K562 (cell line): ENCODE data around the gene FOXJ2. TPM values are rescaled to one million over a fixed set of nuclear protein-coding genes. Genes with fewer than 3 reads are reported as not detected.

Experiments
- ATAC-seq: fragments of 200-7000 bp; cut with Tn5 transposase; 3 replicates; pipeline ENCODE4 v1.9.1; 2020; ENCODE audit warnings: moderate library complexity
- BruUV-seq: library from RNA; stranded (reverse); fragments of 400-500 nt; replicated peaks from 2 replicates; lab custom pipeline; 2021; lab: Mats Ljungman, UMichigan
- CTCF ChIA-PET: fragments of 300-600 bp; formaldehyde crosslinking; extraction: SDS; loops from one replicate; lab custom pipeline; 2021; ENCODE audit warnings: low intra/inter-chr PET ratio; lab: Yijun Ruan, JAX
- POLR2A ChIA-PET: fragments of 300-600, 350-650 bp; sonication (Branson Sonifier 250); formaldehyde crosslinking; extraction: SDS; loops from one replicate; lab custom pipeline; 2021; ENCODE audit warnings: antibody characterized with exemption, inconsistent platforms; lab: Yijun Ruan, JAX
- DNase-seq, 4 experiments: peaks; one replicate each; pipeline versions ENCODE4 v3.0.0 to v3.0.0-alpha.2; 2011 to 2018; ENCODE audit warnings: low spot score in 3 of 4, mixed read lengths in 3 of 4; ENCODE audit errors: extremely low read depth in 1 of 4
- FAIRE-seq: peaks from 2 replicates; lab custom pipeline; 2011; peaks lifted over from hg19 to GRCh38; lab: Jason Lieb, UNC
- H2AFZ ChIP-seq: 2 replicates; pipeline ENCODE4 v1.6.0; 2011; ENCODE audit warnings: low read depth, low read length, control low read depth, inconsistent platforms
- H3K27ac ChIP-seq: fragments of 200-600 bp; 3 replicates; pipeline ENCODE4 v1.8.0; 2011; ENCODE audit warnings: low read depth, mild to moderate bottlenecking, control low read depth, inconsistent platforms, low read length, moderate library complexity, mixed read lengths; ENCODE audit errors: extremely low read depth
- H3K27me3 ChIP-seq, 2 experiments: fragments of 300-600 bp in 1 of 2; 2 replicates in 1 of 2; 3 replicates in 1 of 2; pipeline versions ENCODE4 v1.6.0 to v1.8.0; 2011; ENCODE audit warnings: inconsistent platforms in 2 of 2, low read length in 2 of 2, mild to moderate bottlenecking in 1 of 2, mixed read lengths in 1 of 2, moderate library complexity in 1 of 2; ENCODE audit not compliant: control insufficient read depth in 2 of 2, insufficient read depth in 2 of 2
- H3K36me3 ChIP-seq: fragments of 300-600 bp; 3 replicates; pipeline ENCODE4 v1.8.0; 2011; ENCODE audit warnings: mild to moderate bottlenecking, low read length, inconsistent platforms; ENCODE audit not compliant: control insufficient read depth, insufficient read depth
- H3K4me1 ChIP-seq, 2 experiments: fragments of 200-600 bp in 1 of 2; replicated peaks in 1 of 2; 2 replicates in 1 of 2; 3 replicates in 1 of 2; pipeline versions ENCODE4 v1.5.1 to v1.8.0; 2011; ENCODE audit warnings: inconsistent platforms in 2 of 2, low read length in 2 of 2, mild to moderate bottlenecking in 1 of 2, mixed read lengths in 1 of 2, moderate library complexity in 1 of 2; ENCODE audit not compliant: control insufficient read depth in 2 of 2, insufficient read depth in 2 of 2
- H3K4me2 ChIP-seq: 2 replicates; pipeline ENCODE4 v1.6.1; 2011; ENCODE audit warnings: low read length, control low read depth, inconsistent platforms, mixed read lengths; ENCODE audit not compliant: insufficient read depth
- H3K4me3 ChIP-seq: fragments of 200-600 bp; sonication (generic), shearing (Covaris generic); 2 replicates; pipeline ENCODE4 v1.5.1; 2016; ENCODE audit warnings: control low read depth, inconsistent platforms
- H3K79me2 ChIP-seq: fragments of 200-600 bp; 3 replicates; pipeline ENCODE4 v1.8.0; 2011; ENCODE audit warnings: low read length, inconsistent platforms; ENCODE audit not compliant: control insufficient read depth, insufficient read depth
- H3K9ac ChIP-seq, 2 experiments: 2 replicates each; pipeline versions ENCODE4 v1.6.0 to v1.6.1; 2011; ENCODE audit warnings: low read depth in 2 of 2, low read length in 2 of 2, control low read depth in 1 of 2, inconsistent platforms in 1 of 2, mild to moderate bottlenecking in 1 of 2, mixed read lengths in 1 of 2; ENCODE audit not compliant: insufficient read depth in 1 of 2
- H3K9me1 ChIP-seq: one replicate; pipeline ENCODE4 v1.6.0; 2011; ENCODE audit warnings: inconsistent platforms, mild to moderate bottlenecking, low read length, moderate library complexity; ENCODE audit not compliant: control insufficient read depth, insufficient read depth
- H3K9me3 ChIP-seq: replicated peaks from 2 replicates; pipeline ENCODE4 v1.5.1; 2011; ENCODE audit warnings: low read depth, low read length, inconsistent platforms; ENCODE audit not compliant: control insufficient read depth, insufficient read depth
- H4K20me1 ChIP-seq: replicated peaks from 2 replicates; pipeline ENCODE4 v1.6.1; 2011; ENCODE audit warnings: low read length, inconsistent platforms, mixed read lengths; ENCODE audit not compliant: control insufficient read depth, insufficient read depth
- ATF2 ChIP-seq: sonication (generic); formaldehyde crosslinking; IDR thresholded peaks from 2 replicates; pipeline ENCODE4 v1.8.1; 2022; ENCODE audit warnings: missing genetic modification reagents
- ATF3 ChIP-seq, 2 experiments: fragments of 450-650 bp in 1 of 2; sonication (generic) in 1 of 2; formaldehyde crosslinking in 1 of 2; IDR thresholded peaks in 1 of 2; conservative IDR thresholded peaks in 1 of 2; 2 replicates each; pipeline versions ENCODE4 v1.6.1 to v1.8.1; 2016 to 2023; ENCODE audit warnings: mild to moderate bottlenecking in 2 of 2, moderate library complexity in 2 of 2, inconsistent platforms in 1 of 2, missing genetic modification reagents in 1 of 2
- CHD2 ChIP-seq: IDR thresholded peaks from 2 replicates; pipeline ENCODE4 v1.6.1; 2011; ENCODE audit warnings: low read depth, low read length
- GABPB2 ChIP-seq: fragments of 250-450 bp; sonication (Bioruptor Pico); conservative IDR thresholded peaks from 2 replicates; pipeline ENCODE4 v1.5.1; 2021; ENCODE audit warnings: mild to moderate bottlenecking
- HCFC1 ChIP-seq: IDR thresholded peaks from 2 replicates; pipeline ENCODE4 v1.6.1; 2012; ENCODE audit warnings: low read depth, low read length, improper control_type of control experiment
- HNRNPUL1 ChIP-seq: fragments of 200-400 bp; formaldehyde crosslinking; IDR thresholded peaks from 2 replicates; pipeline ENCODE4 v1.6.1; 2017; ENCODE audit warnings: low read length
- ILF3 ChIP-seq: fragments of 450-650 bp; IDR thresholded peaks from 2 replicates; pipeline ENCODE4 v1.6.1; 2018; ENCODE audit warnings: antibody characterized with exemption, mild to moderate bottlenecking, moderate library complexity, borderline replicate concordance
- KLF1 ChIP-seq: fragments of 450-650 bp; IDR thresholded peaks from 2 replicates; pipeline ENCODE4 v1.6.1; 2016; ENCODE audit warnings: missing genetic modification characterization, missing compliant biosample characterization
- MAZ ChIP-seq, 2 experiments: fragments of 450-650 bp in 1 of 2; sonication (generic) in 1 of 2; formaldehyde crosslinking; IDR thresholded peaks in 1 of 2; conservative IDR thresholded peaks in 1 of 2; 2 replicates each; pipeline versions ENCODE4 v1.4.0 to v1.5.0; 2020; ENCODE audit warnings: mild to moderate bottlenecking in 1 of 2, missing genetic modification reagents in 1 of 2
- NCOR1 ChIP-seq: fragments of 450-650 bp; IDR thresholded peaks from 2 replicates; pipeline ENCODE4 v1.6.1; 2016; ENCODE audit warnings: mild to moderate bottlenecking, moderate library complexity
- POLR2AphosphoS2 ChIP-seq: IDR thresholded peaks from 2 replicates; pipeline ENCODE4 v1.6.1; 2012; ENCODE audit warnings: low read length, improper control_type of control experiment
- PTTG1 ChIP-seq: fragments of 450-650 bp; IDR thresholded peaks from 2 replicates; pipeline ENCODE4 v1.6.1; 2016; ENCODE audit warnings: low read depth, mild to moderate bottlenecking, missing genetic modification characterization, missing compliant biosample characterization
- SNIP1 ChIP-seq: fragments of 450-650 bp; IDR thresholded peaks from 2 replicates; pipeline ENCODE4 v1.7.1; 2017; ENCODE audit warnings: low read depth, mild to moderate bottlenecking
- SOX6 ChIP-seq: fragments of 450-650 bp; IDR thresholded peaks from 2 replicates; pipeline ENCODE4 v1.6.1; 2014; ENCODE audit warnings: mild to moderate bottlenecking
- TEAD4 ChIP-seq, 2 experiments: sonication (generic) in 1 of 2; formaldehyde crosslinking in 1 of 2; IDR thresholded peaks; 2 replicates each; pipeline versions ENCODE4 v1.6.1 to v1.8.0; 2012 to 2022; ENCODE audit warnings: borderline replicate concordance in 1 of 2, inconsistent platforms in 1 of 2, low read length in 1 of 2, mild to moderate bottlenecking in 1 of 2, missing genetic modification reagents in 1 of 2
- U2AF1 ChIP-seq: fragments of 200-400 bp; formaldehyde crosslinking; optimal IDR thresholded peaks from 2 replicates; pipeline ENCODE3; 2017; ENCODE audit warnings: mild to moderate bottlenecking, low read depth, low read length, moderate library complexity
- ZNF140 ChIP-seq: fragments of 250-450 bp; sonication (Bioruptor Pico); IDR thresholded peaks from 2 replicates; pipeline ENCODE4 v1.8.0; 2021; ENCODE audit warnings: moderate library complexity, mild to moderate bottlenecking, inconsistent platforms
- WGBS: fragments of 100-300 bp; shearing (Covaris generic); methylation state at CpG from one replicate; pipeline ENCODE4 v1.1.6; 2016; ENCODE audit warnings: low coverage, mixed read lengths; ENCODE audit not compliant: insufficient coverage; ENCODE audit errors: missing lambda C conversion rate; 5-methylcytosine and 5-hydroxymethylcytosine counted together
- in situ Hi-C: fragments of 300-500 bp; cut with MboI; formaldehyde crosslinking; loops from 4 replicates; pipeline ENCODE4 v1.15.0; 2018; ENCODE audit warnings: inconsistent platforms, mixed read lengths
- intact Hi-C: fragments of 100-400 bp; cut with micrococcal nuclease; formaldehyde crosslinking; loops from 2 replicates; pipeline ENCODE4 v1.14.2; 2022
- polyA plus RNA-seq, 8 experiments: library from polyadenylated mRNA; depleted of rRNA in 4 of 8; stranded (reverse) in 5 of 8; unstranded in 3 of 8; fragments of >200 nt; fragmentation: Nextera tagmentation in 2 of 8; fragmentation: Illumina TruSeq in 1 of 8; extraction: Ambion mirVana in 2 of 8; extraction: Trizol in 1 of 8; gene quantifications; 2 replicates each; pipeline versions ENCODE4 v1.2.1 to v1.2.3, GENCODE V29; 2011 to 2014; ENCODE audit warnings: inconsistent platforms in 1 of 8, missing spikeins in 1 of 8
- total RNA-seq, 7 experiments: library from RNA; depleted of rRNA in 6 of 7; stranded (reverse); fragments of >200 nt in 6 of 7; fragmentation: Illumina TruSeq in 2 of 7; extraction: Trizol in 2 of 7; gene quantifications; 2 replicates each; pipeline versions ENCODE4 v1.2.1 to v1.2.3, GENCODE V29; 2011 to 2021; ENCODE audit warnings: low replicate concordance in 1 of 7
- TF ChIP-seq, protein P1 (sequence below), 2 experiments: IDR thresholded peaks; 2 replicates each; pipeline ENCODE4 v1.6.1; 2011; ENCODE audit warnings: borderline replicate concordance in 1 of 2, control low read depth in 1 of 2, low read depth in 1 of 2, low read length in 1 of 2, mild to moderate bottlenecking in 1 of 2, mixed read lengths in 1 of 2, moderate library complexity in 1 of 2; ENCODE audit not compliant: insufficient read depth in 1 of 2, insufficient read length in 1 of 2, poor library complexity in 1 of 2, severe bottlenecking in 1 of 2; ENCODE audit errors: extremely low read depth in 1 of 2

Gene FOXJ2
- total and polyA plus RNA-seq, 9 of the 15 experiments (the other 6 are each of a cell fraction or from before 2014, with no cell fraction given) = 1.0 to 7.5 (median 2.4) TPM

GRCh38 chr12:8058506-8058905 lies 26.0 kb downstream of the FOXJ2 start:
- no peaks in the 10 kb centered on the region for H3K27me3 ChIP-seq
- no peak overlapping the region for H3K4me3 ChIP-seq
- no peak overlapping the region for H3K4me2 ChIP-seq
- no peaks in the 10 kb centered on the region for H3K9me1 ChIP-seq
- ChIA-PET POLR2A (no interaction called here), CTCF (no interaction called here)
- BruUV-seq = no TSS peak
- H3K27ac ChIP-seq = no peak overlapping the region
- H3K9ac ChIP-seq = no peak overlapping the region
- ATAC-seq = no peak
- H3K9me3 ChIP-seq = no peaks in the 10 kb centered on the region
- no peaks in the 10 kb centered on the region for H3K79me2 ChIP-seq
- 95% methylated on average over 5 of the region's 6 CpGs for WGBS
- no peak for DNase-seq
- FAIRE-seq = no peak
- H3K4me1 ChIP-seq = no peaks in the 10 kb centered on the region
- intact Hi-C loops = no loop called here
- in situ Hi-C loops = no loop called here
- peaks cover under 1% of the 10 kb centered on the region; the same call in 2 of the 3 replicates for H3K36me3 ChIP-seq
- no peak for TF ChIP-seq ATF2 (CRISPR knock-in tag)
- no peak for TF ChIP-seq KLF1
- no peak for TF ChIP-seq NCOR1
- no peak for TF ChIP-seq PTTG1 (tag)
- TF ChIP-seq SNIP1 = no peak
- no peak for TF ChIP-seq HNRNPUL1
- TF ChIP-seq, protein P1, sequence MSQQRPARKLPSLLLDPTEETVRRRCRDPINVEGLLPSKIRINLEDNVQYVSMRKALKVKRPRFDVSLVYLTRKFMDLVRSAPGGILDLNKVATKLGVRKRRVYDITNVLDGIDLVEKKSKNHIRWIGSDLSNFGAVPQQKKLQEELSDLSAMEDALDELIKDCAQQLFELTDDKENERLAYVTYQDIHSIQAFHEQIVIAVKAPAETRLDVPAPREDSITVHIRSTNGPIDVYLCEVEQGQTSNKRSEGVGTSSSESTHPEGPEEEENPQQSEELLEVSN (IDR thresholded peaks at IDR 0.05; ENCODE audit: borderline replicate concordance in 1 of 2, extremely low read depth in 1 of 2, insufficient read depth in 1 of 2, insufficient read length in 1 of 2, low read depth in 1 of 2, low read length in 1 of 2, poor library complexity in 1 of 2, severe bottlenecking in 1 of 2) = no peak
- no peak for TF ChIP-seq ZNF140
- no peak for TF ChIP-seq TEAD4 (IDR thresholded peaks at IDR 0.05; ENCODE audit: low read length)
- no peak for TF ChIP-seq TEAD4 (CRISPR knock-in tag; IDR thresholded peaks at IDR 0.05; ENCODE audit: borderline replicate concordance)
- TF ChIP-seq GABPB2 = no peak
- no peak for TF ChIP-seq U2AF1
- TF ChIP-seq CHD2 = no peak
- TF ChIP-seq HCFC1 = no peak
- no peak for TF ChIP-seq POLR2AphosphoS2
- no peak for TF ChIP-seq ATF3 (IDR thresholded peaks at IDR 0.05)
- no peak for TF ChIP-seq ATF3 (CRISPR knock-in tag; conservative IDR thresholded peaks at IDR 0.05)
- TF ChIP-seq MAZ (CRISPR knock-in tag; conservative IDR thresholded peaks at IDR 0.05 in 1 of 2, IDR thresholded peaks at IDR 0.05 in 1 of 2) = no peak
- no peak for TF ChIP-seq ILF3
- no peak for TF ChIP-seq SOX6
- no peaks in the 10 kb centered on the region for H4K20me1 ChIP-seq
- no peak overlapping the region for H2AFZ ChIP-seq
